K562 (cell line): ENCODE data around the gene KAZN.

ENCODE experiments used
- ESRRA ChIP-seq: fragments of 450-650 bp; IDR thresholded peaks from 2 replicates; pipeline ENCODE4 v1.6.1; 2014; ENCODE audit warnings: low read depth, mild to moderate bottlenecking, moderate library complexity, borderline replicate concordance
- EWSR1 ChIP-seq: fragments of 450-650 bp; IDR thresholded peaks from 2 replicates; pipeline ENCODE4 v1.6.1; 2018; ENCODE audit warnings: borderline replicate concordance, mild to moderate bottlenecking, low read depth, moderate library complexity; ENCODE audit not compliant: partially characterized antibody
- FOXA1 ChIP-seq: fragments of 450-650 bp; IDR thresholded peaks from 2 replicates; pipeline ENCODE4 v1.6.1; 2016; ENCODE audit warnings: mild to moderate bottlenecking, borderline replicate concordance
- HBP1 ChIP-seq: fragments of 450-650 bp; formaldehyde crosslinking; IDR thresholded peaks from 2 replicates; pipeline ENCODE4 v1.4.0; 2022; ENCODE audit warnings: missing genetic modification characterization
- HDAC2 ChIP-seq: fragments of 450-650 bp; IDR thresholded peaks from 2 replicates; pipeline ENCODE4 v1.6.1; 2016; ENCODE audit warnings: mild to moderate bottlenecking
- MTA3 ChIP-seq: fragments of 450-650 bp; formaldehyde crosslinking; IDR thresholded peaks from 2 replicates; pipeline ENCODE4 v1.6.1; 2017; ENCODE audit warnings: mild to moderate bottlenecking, borderline replicate concordance
- POLR2AphosphoS5 ChIP-seq: IDR thresholded peaks from 2 replicates; pipeline ENCODE4 v1.6.1; 2011; ENCODE audit warnings: mild to moderate bottlenecking, low read depth, low read length, moderate library complexity; ENCODE audit not compliant: control insufficient read depth, insufficient read depth
- SNIP1 ChIP-seq: fragments of 450-650 bp; IDR thresholded peaks from 2 replicates; pipeline ENCODE4 v1.7.1; 2017; ENCODE audit warnings: low read depth, mild to moderate bottlenecking
- ZKSCAN8 ChIP-seq: fragments of 200-800 bp; sonication (Bioruptor generic); IDR thresholded peaks from 2 replicates; pipeline ENCODE4 v1.6.1; 2016; ENCODE audit warnings: missing genetic modification characterization, missing compliant biosample characterization
- ZNF586 ChIP-seq: fragments of 450-650 bp; formaldehyde crosslinking; conservative IDR thresholded peaks from 2 replicates; pipeline ENCODE4 v1.4.0; 2020; ENCODE audit warnings: mild to moderate bottlenecking, moderate library complexity

- TF ChIP-seq EWSR1 (no peak), HDAC2 (no peak), SNIP1 (no peak), POLR2AphosphoS5 (no peak), ZKSCAN8 (CRISPR knock-in tag) (no peak), MTA3 (no peak), ESRRA (no peak), FOXA1 (no peak), ZNF586 (no peak), HBP1 (CRISPR knock-in tag) (no peak)
Observed at GRCh38 chr1:14580986-14581385, 17.5 kb upstream of the KAZN start.
